A549 (cell line): ENCODE measurements around the gene ARHGAP28.

Experiments
- CTCF ChIP-seq: fragments of >200 bp; sonication (Bioruptor Twin); formaldehyde crosslinking; IDR thresholded peaks from 3 replicates; pipeline ENCODE4 v1.5.1; 2016
- ESRRA ChIP-seq: fragments of 150-350 bp; IDR thresholded peaks from 2 replicates; pipeline ENCODE4 v1.6.1; 2014; ENCODE audit warnings: mild to moderate bottlenecking, low read length, borderline replicate concordance
- MAX ChIP-seq: IDR thresholded peaks from 2 replicates; pipeline ENCODE4 v1.6.1; 2012
- MYC ChIP-seq: IDR thresholded peaks from 2 replicates; pipeline ENCODE4 v1.6.1; 2012; ENCODE audit warnings: mild to moderate bottlenecking, inconsistent platforms, low read length, improper control_type of control experiment, borderline replicate concordance
- SMC3 ChIP-seq: fragments of >200 bp; sonication (Bioruptor Twin); formaldehyde crosslinking; IDR thresholded peaks from 3 replicates; pipeline ENCODE4 v1.6.1; 2018; ENCODE audit warnings: inconsistent platforms
- ZC3H11A ChIP-seq: fragments of 450-650 bp; IDR thresholded peaks from 2 replicates; pipeline ENCODE4 v1.6.1; 2014; ENCODE audit warnings: antibody characterized with exemption, mild to moderate bottlenecking

- no peak for TF ChIP-seq ZC3H11A
- no peak for TF ChIP-seq CTCF
- no peak for TF ChIP-seq MYC
- no peak for TF ChIP-seq MAX
- no peak for TF ChIP-seq ESRRA
- TF ChIP-seq SMC3, result no peak
These were observed 130.3 kb downstream of the ARHGAP28 start for GRCh38 chr18:6859676-6860422.
